DMS153 treated with DMSO at 0.1 percent for 48 hours (cell line): ENCODE data around the gene RNU6-1.

Experiments used
- DNase-seq: peaks from one replicate; lab custom pipeline; 2025; ENCODE audit not compliant: unreplicated experiment; lab: John Stamatoyannopoulos, UW

The RNU6-1 gene

GRCh38 chr15:67834581-67835296 is 5.1 kb downstream of the RNU6-1 start:
- no peak for DNase-seq

- no peak for DNase-seq
Observed at GRCh38 chr15:67833710-67834511, 5.9 kb downstream of the RNU6-1 start.

- DNase-seq: no peak
Observed at GRCh38 chr15:67832897-67833709, 6.7 kb downstream of the RNU6-1 start.

GRCh38 chr15:67832031-67832551 is 7.8 kb downstream of the RNU6-1 start:
- DNase-seq: no peak

- DNase-seq: no peak
Observed at GRCh38 chr15:67831363-67831762, 8.5 kb downstream of the RNU6-1 start.

GRCh38 chr15:67829647-67830504 is 10.0 kb downstream of the RNU6-1 start:
- DNase-seq: no peak

- DNase-seq: no peak
Observed at GRCh38 chr15:67828969-67829646, 10.7 kb downstream of the RNU6-1 start.

GRCh38 chr15:67828278-67828968 is 11.4 kb downstream of the RNU6-1 start:
- no peak for DNase-seq

- no peak for DNase-seq
Observed at GRCh38 chr15:67827562-67828277, 12.1 kb downstream of the RNU6-1 start.

- no peak for DNase-seq
Observed at GRCh38 chr15:67826717-67827561, 12.9 kb downstream of the RNU6-1 start.

- no peak for DNase-seq
Observed at GRCh38 chr15:67825881-67826716, 13.7 kb downstream of the RNU6-1 start.

- DNase-seq: no peak
Observed at GRCh38 chr15:67824976-67825880, 14.6 kb downstream of the RNU6-1 start, which contains the start of gene SKOR1. TSS of gene SKOR1 (plus strand) at chr15:67825509. CDS start at chr15:67825603, 94 bp downstream.

GRCh38 chr15:67824197-67824968 is 15.5 kb downstream of the RNU6-1 start:
- no peak for DNase-seq

- no peak for DNase-seq
Observed at GRCh38 chr15:67823314-67824196, 16.3 kb downstream of the RNU6-1 start.
